ENCODE results near the gene MSANTD1.

GRCh38 chr4:3201718-3202702, 46.9 kb upstream of the MSANTD1 start:
- TF ChIP-seq EZH2 (IDR thresholded peaks at IDR 0.05; ENCODE audit: borderline replicate concordance, low read length): no peak
- TF ChIP-seq, protein P1, sequence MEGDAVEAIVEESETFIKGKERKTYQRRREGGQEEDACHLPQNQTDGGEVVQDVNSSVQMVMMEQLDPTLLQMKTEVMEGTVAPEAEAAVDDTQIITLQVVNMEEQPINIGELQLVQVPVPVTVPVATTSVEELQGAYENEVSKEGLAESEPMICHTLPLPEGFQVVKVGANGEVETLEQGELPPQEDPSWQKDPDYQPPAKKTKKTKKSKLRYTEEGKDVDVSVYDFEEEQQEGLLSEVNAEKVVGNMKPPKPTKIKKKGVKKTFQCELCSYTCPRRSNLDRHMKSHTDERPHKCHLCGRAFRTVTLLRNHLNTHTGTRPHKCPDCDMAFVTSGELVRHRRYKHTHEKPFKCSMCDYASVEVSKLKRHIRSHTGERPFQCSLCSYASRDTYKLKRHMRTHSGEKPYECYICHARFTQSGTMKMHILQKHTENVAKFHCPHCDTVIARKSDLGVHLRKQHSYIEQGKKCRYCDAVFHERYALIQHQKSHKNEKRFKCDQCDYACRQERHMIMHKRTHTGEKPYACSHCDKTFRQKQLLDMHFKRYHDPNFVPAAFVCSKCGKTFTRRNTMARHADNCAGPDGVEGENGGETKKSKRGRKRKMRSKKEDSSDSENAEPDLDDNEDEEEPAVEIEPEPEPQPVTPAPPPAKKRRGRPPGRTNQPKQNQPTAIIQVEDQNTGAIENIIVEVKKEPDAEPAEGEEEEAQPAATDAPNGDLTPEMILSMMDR (IDR thresholded peaks at IDR 0.05; ENCODE audit: low read length): no peak
